ENCODE results near the gene AP2S1.
"Not testable (repeated sequence)": the region's sequence is repeated elsewhere in the genome, so short reads cannot be mapped to it uniquely, and the experiment has no call there.

The AP2S1 gene

GRCh38 chr19:46861691-46862502 lies 11.3 kb upstream of the AP2S1 start:
- Histone ChIP-seq H3K36me3 (replicated peaks) (peaks cover 6% of the 10 kb centered on the region; the same call in 1 of the 2 replicates), H3K27me3 (ENCODE audit: low read depth) (no peaks in the 10 kb centered on the region), H3K4me1 (peaks cover 29% of the 10 kb centered on the region), H3K9me3 (no peaks in the 10 kb centered on the region), H3K4me3 (peak overlapping the region; percentile 65)
- in situ Hi-C loops (cut with MboI; ENCODE audit: low sequenced_read_pairs), result loop anchor here (5.0 kb wide), 2 partner anchors 60 to 130 kb away; no protein-coding TSS in a partner anchor
- peak; percentile 18 to 48 for DNase-seq (ENCODE audit: low spot score in 2 of 2)

GRCh38 chr19:46860846-46861690 lies 10.4 kb upstream of the AP2S1 start, which contains the start of gene ARHGAP35:
TSS of gene ARHGAP35 (plus strand) at chr19:46860997. CDS start at chr19:46918676, 57,679 bp downstream.
- peaks cover 25% of the 10 kb centered on the region for H3K4me1 ChIP-seq
- DNase-seq (ENCODE audit: low spot score in 2 of 2), result peak; percentile 46 to 77
- peaks cover 6% of the 10 kb centered on the region; the same call in 1 of the 2 replicates for H3K36me3 ChIP-seq (replicated peaks)
- H3K4me3 ChIP-seq, result peak within 1 kb of the TSS; percentile 65
- no peaks in the 10 kb centered on the region for H3K9me3 ChIP-seq
- in situ Hi-C loops (cut with MboI; ENCODE audit: low sequenced_read_pairs), result loop anchor here (5.0 kb wide), 2 partner anchors 61 to 131 kb away; no protein-coding TSS in a partner anchor
- no peaks in the 10 kb centered on the region for H3K27me3 ChIP-seq (ENCODE audit: low read depth)

GRCh38 chr19:46860125-46860845 lies 9.6 kb upstream of the AP2S1 start:
- no peaks in the 10 kb centered on the region for H3K9me3 ChIP-seq
- H3K36me3 ChIP-seq (replicated peaks), result peaks cover under 1% of the 10 kb centered on the region; the same call in 1 of the 2 replicates
- H3K4me1 ChIP-seq, result peaks cover 20% of the 10 kb centered on the region
- DNase-seq (ENCODE audit: low spot score in 2 of 2), result peak; percentile 97 to 100
- peak overlapping the region; percentile 65 for H3K4me3 ChIP-seq
- H3K27me3 ChIP-seq (ENCODE audit: low read depth), result no peaks in the 10 kb centered on the region
- in situ Hi-C loops (cut with MboI; ENCODE audit: low sequenced_read_pairs), result loop anchor here (5.0 kb wide), 2 partner anchors 62 to 132 kb away; no protein-coding TSS in a partner anchor

- Histone ChIP-seq H3K4me3 (peak overlapping the region; percentile 65), H3K36me3 (replicated peaks) (no peaks in the 10 kb centered on the region), H3K4me1 (peaks cover 19% of the 10 kb centered on the region), H3K9me3 (no peaks in the 10 kb centered on the region), H3K27me3 (ENCODE audit: low read depth) (no peaks in the 10 kb centered on the region)
- in situ Hi-C loops (cut with MboI; ENCODE audit: low sequenced_read_pairs), result loop anchor here (5.0 kb wide), 2 partner anchors 63 to 133 kb away; no protein-coding TSS in a partner anchor
- peak in 1 of 2 experiments; percentile 91 for DNase-seq (ENCODE audit: low spot score in 2 of 2)
Observed at GRCh38 chr19:46859637-46860124, 9.0 kb upstream of the AP2S1 start.

GRCh38 chr19:46856062-46857022 lies 5.7 kb upstream of the AP2S1 start:
- peak; percentile 98 for DNase-seq (ENCODE audit: low spot score in 2 of 2)
- Histone ChIP-seq H3K4me1 (peaks cover 12% of the 10 kb centered on the region), H3K4me3 (peak overlapping the region; percentile 22), H3K27me3 (ENCODE audit: low read depth) (no peaks in the 10 kb centered on the region), H3K36me3 (replicated peaks) (no peaks in the 10 kb centered on the region), H3K9me3 (no peaks in the 10 kb centered on the region)
- in situ Hi-C loops (cut with MboI; ENCODE audit: low sequenced_read_pairs), result no loop called here

GRCh38 chr19:46854698-46855097 lies 4.1 kb upstream of the AP2S1 start:
- H3K27me3 ChIP-seq (ENCODE audit: low read depth); H3K4me1 ChIP-seq; H3K4me3 ChIP-seq; in situ Hi-C loops (cut with MboI; ENCODE audit: low sequenced_read_pairs); H3K9me3 ChIP-seq; H3K36me3 ChIP-seq (replicated peaks); DNase-seq (ENCODE audit: low spot score in 2 of 2): not testable (repeated sequence)

GRCh38 chr19:46852830-46853229 lies 2.2 kb upstream of the AP2S1 start:
- H3K4me1 ChIP-seq, result peaks cover 11% of the 10 kb centered on the region
- H3K36me3 ChIP-seq (replicated peaks), result peaks cover 4% of the 10 kb centered on the region
- no peaks in the 10 kb centered on the region for H3K27me3 ChIP-seq (ENCODE audit: low read depth)
- H3K4me3 ChIP-seq, result no peak overlapping the region
- H3K9me3 ChIP-seq, result no peaks in the 10 kb centered on the region
- DNase-seq (ENCODE audit: low spot score in 2 of 2), result no peak
- in situ Hi-C loops (cut with MboI; ENCODE audit: low sequenced_read_pairs), result no loop called here

- Histone ChIP-seq H3K27me3 (ENCODE audit: low read depth) (no peaks in the 10 kb centered on the region), H3K36me3 (replicated peaks) (peaks cover 14% of the 10 kb centered on the region), H3K4me1 (peaks cover 5% of the 10 kb centered on the region), H3K4me3 (peak overlapping the region; percentile 78), H3K9me3 (no peaks in the 10 kb centered on the region)
- in situ Hi-C loops (cut with MboI; ENCODE audit: low sequenced_read_pairs), result loop anchor here (10.0 kb wide), 1 partner anchor 315 kb away; no protein-coding TSS in a partner anchor
- DNase-seq (ENCODE audit: low spot score in 2 of 2), result no peak
Observed at GRCh38 chr19:46849610-46850009, 1.0 kb downstream of the AP2S1 start.

- in situ Hi-C loops (cut with MboI; ENCODE audit: low sequenced_read_pairs), result loop anchor here (10.0 kb wide), 1 partner anchor 314 kb away; no protein-coding TSS in a partner anchor
- H3K9me3 ChIP-seq, result no peaks in the 10 kb centered on the region
- DNase-seq (ENCODE audit: low spot score in 2 of 2), result no peak
- H3K36me3 ChIP-seq (replicated peaks), result peaks cover 20% of the 10 kb centered on the region
- H3K4me3 ChIP-seq, result no peak overlapping the region
- H3K4me1 ChIP-seq, result peaks cover 5% of the 10 kb centered on the region
- H3K27me3 ChIP-seq (ENCODE audit: low read depth), result no peaks in the 10 kb centered on the region
Observed at GRCh38 chr19:46848389-46848788, 2.3 kb downstream of the AP2S1 start.

GRCh38 chr19:46847528-46847927 lies 3.1 kb downstream of the AP2S1 start:
- Histone ChIP-seq H3K4me1 (peaks cover 5% of the 10 kb centered on the region), H3K36me3 (replicated peaks) (peaks cover 20% of the 10 kb centered on the region)

GRCh38 chr19:46845959-46846459 lies 4.6 kb downstream of the AP2S1 start:
- Histone ChIP-seq H3K4me3 (no peak overlapping the region), H3K27me3 (ENCODE audit: low read depth) (no peaks in the 10 kb centered on the region), H3K36me3 (replicated peaks) (peaks cover 26% of the 10 kb centered on the region), H3K9me3 (no peaks in the 10 kb centered on the region), H3K4me1 (peaks cover 5% of the 10 kb centered on the region)
- in situ Hi-C loops (cut with MboI; ENCODE audit: low sequenced_read_pairs), result loop anchor here (10.0 kb wide), 1 partner anchor 311 kb away; no protein-coding TSS in a partner anchor
- no peak for DNase-seq (ENCODE audit: low spot score in 2 of 2)

More at GRCh38 chr19:46847528-46847927, 3.1 kb downstream of the AP2S1 start:
- no peaks in the 10 kb centered on the region for H3K27me3 ChIP-seq (ENCODE audit: low read depth)
- in situ Hi-C loops (cut with MboI; ENCODE audit: low sequenced_read_pairs), result loop anchor here (10.0 kb wide), 1 partner anchor 313 kb away; no protein-coding TSS in a partner anchor
- no peaks in the 10 kb centered on the region for H3K9me3 ChIP-seq
- no peak overlapping the region for H3K4me3 ChIP-seq
- no peak for DNase-seq (ENCODE audit: low spot score in 2 of 2)

- H3K27me3 ChIP-seq (ENCODE audit: low read depth), result no peaks in the 10 kb centered on the region
- H3K9me3 ChIP-seq, result no peaks in the 10 kb centered on the region
- DNase-seq (ENCODE audit: low spot score in 2 of 2), result no peak
- peaks cover 35% of the 10 kb centered on the region for H3K36me3 ChIP-seq (replicated peaks)
- in situ Hi-C loops (cut with MboI; ENCODE audit: low sequenced_read_pairs), result loop anchor here (5.0 to 10.0 kb wide), 2 partner anchors 92 to 309 kb away; no protein-coding TSS in a partner anchor
- no peaks in the 10 kb centered on the region for H3K4me1 ChIP-seq
- H3K4me3 ChIP-seq, result no peak overlapping the region
Observed at GRCh38 chr19:46844067-46844489, 6.6 kb downstream of the AP2S1 start.

All from HAP-1 (cell line).